Testis (tissue), 3 donors: ENCODE data around the gene ZIM2. TPM values are rescaled to one million over a fixed set of nuclear protein-coding genes. Genes with fewer than 3 reads are reported as not detected.

Experiments used
- DNase-seq: peaks from one replicate; pipeline ENCODE4 v3.0.0-alpha.2; 2019
- H3K27ac ChIP-seq, 2 donors: fragments of 200-600 bp; sonication (generic); one replicate each; pipeline ENCODE4 v1.5.1; 2019
- H3K27me3 ChIP-seq: fragments of 200-600 bp; sonication (generic); one replicate; pipeline ENCODE4 v1.5.1; 2019
- H3K36me3 ChIP-seq: fragments of 200-600 bp; sonication (generic); one replicate; pipeline ENCODE4 v1.5.1; 2017; ENCODE audit warnings: low read depth; ENCODE audit errors: missing control alignments
- H3K4me1 ChIP-seq: fragments of 200-600 bp; sonication (generic); one replicate; pipeline ENCODE4 v1.5.1; 2019
- H3K4me3 ChIP-seq, 2 donors: fragments of 200-600 bp; sonication (generic); one replicate each; pipeline ENCODE4 v1.5.1; 2017 to 2019
- H3K9me3 ChIP-seq: fragments of 200-600 bp; sonication (generic); one replicate; pipeline ENCODE4 v1.5.1; 2017
- CTCF ChIP-seq, 3 experiments: fragments of 450-650 bp in 2 of 3; fragments of 200-600 bp in 1 of 3; sonication (generic) in 1 of 3; IDR thresholded peaks; one replicate each; pipeline ENCODE4 v1.5.1; 2016 to 2019; ENCODE audit warnings: antibody characterized with exemption in 3 of 3, mild to moderate bottlenecking in 2 of 3, moderate library complexity in 1 of 3
- POLR2A ChIP-seq: fragments of 450-650 bp; IDR thresholded peaks from one replicate; pipeline ENCODE4 v1.6.1; 2017; ENCODE audit warnings: antibody characterized with exemption, mild to moderate bottlenecking, moderate library complexity
- WGBS, 2 donors: methylation state at CpG; one replicate each; pipeline ENCODE4 v1.1.5; 2018; 5-methylcytosine and 5-hydroxymethylcytosine counted together
- intact Hi-C: fragments of 100-400 bp; cut with DNase I; formaldehyde crosslinking; loops from one replicate; pipeline ENCODE4 v1.15.1; 2023; ENCODE audit warnings: low total_unique reads
- polyA plus RNA-seq: library from polyadenylated mRNA; stranded (reverse); fragments of 350-450 nt; fragmentation: Illumina TruSeq; extraction: RNeasy Lipid Tissue Mini Kit (QIAGEN cat#74804); gene quantifications from one replicate; pipeline ENCODE4 v1.2.3, GENCODE V29; 2014; ENCODE audit warnings: low read depth, low replicate concordance; ENCODE audit not compliant: insufficient read depth
- total RNA-seq, 2 donors: library from RNA; depleted of rRNA; stranded (reverse); fragments of >200 nt; gene quantifications; one replicate each; pipeline ENCODE4 v1.2.3, GENCODE V29; 2016

ZIM2 gene
- total and polyA plus RNA-seq, 3 donors from 2014 or later: 9.7 to 18.3 (median 12.9) TPM

- H3K9me3 ChIP-seq: no peaks in the 10 kb centered on the region
- peaks cover 9% of the 10 kb centered on the region for H3K4me1 ChIP-seq
- H3K27ac ChIP-seq: peak overlapping the region; percentile 46 to 82
- no peak for TF ChIP-seq POLR2A
- TF ChIP-seq CTCF (IDR thresholded peaks at IDR 0.05): no peak
- 29 to 34% methylated on average over 12 of the region's 12 CpGs for WGBS, 2 donors
- no peak for DNase-seq
- H3K4me3 ChIP-seq: peak overlapping the region; percentile 59 to 82
- no peaks in the 10 kb centered on the region for H3K27me3 ChIP-seq
- H3K36me3 ChIP-seq: no peaks in the 10 kb centered on the region
- intact Hi-C loops: no loop called here
Observed at GRCh38 chr19:56841193-56841543, 642 bp upstream of the ZIM2 start.

- TF ChIP-seq CTCF (IDR thresholded peaks at IDR 0.05): no peak
- TF ChIP-seq POLR2A: no peak
- Histone ChIP-seq H3K4me1 (peaks cover 9% of the 10 kb centered on the region), H3K4me3 (peak overlapping the region; percentile 59 to 82), H3K27ac (peak overlapping the region; percentile 82 to 83), H3K36me3 (no peaks in the 10 kb centered on the region), H3K27me3 (no peaks in the 10 kb centered on the region), H3K9me3 (no peaks in the 10 kb centered on the region)
- peak; percentile 98 for DNase-seq
- intact Hi-C loops: no loop called here
- WGBS, 2 donors: 30 to 60% methylated on average over 2 to 43 of the region's 48 CpGs
Observed at GRCh38 chr19:56839652-56840450, 675 bp downstream of the ZIM2 start.

GRCh38 chr19:56838909-56839651 is 1.4 kb downstream of the ZIM2 start:
- peak; percentile 99 for DNase-seq
- TF ChIP-seq POLR2A (no peak), CTCF (IDR thresholded peaks at IDR 0.05) (no peak)
- no peaks in the 10 kb centered on the region for H3K27me3 ChIP-seq
- H3K4me1 ChIP-seq: peaks cover 9% of the 10 kb centered on the region
- H3K27ac ChIP-seq: peak overlapping the region; percentile 82 to 83
- 37 to 60% methylated on average over 2 to 34 of the region's 34 CpGs for WGBS, 2 donors
- no peaks in the 10 kb centered on the region for H3K9me3 ChIP-seq
- H3K4me3 ChIP-seq: peak overlapping the region; percentile 59 to 82
- H3K36me3 ChIP-seq: no peaks in the 10 kb centered on the region
- intact Hi-C loops: no loop called here

GRCh38 chr19:56838024-56838908 is 2.3 kb downstream of the ZIM2 start:
- intact Hi-C loops: no loop called here

More at GRCh38 chr19:56838024-56838908, 2.3 kb downstream of the ZIM2 start:
- WGBS, 2 donors: 14 to 49% methylated on average over 5 to 42 of the region's 44 CpGs
- Histone ChIP-seq H3K27me3 (no peaks in the 10 kb centered on the region), H3K36me3 (no peaks in the 10 kb centered on the region), H3K27ac (peak overlapping the region; percentile 73 to 82), H3K9me3 (no peaks in the 10 kb centered on the region), H3K4me3 (peak overlapping the region; percentile 59 to 82), H3K4me1 (peaks cover 9% of the 10 kb centered on the region)
- TF ChIP-seq CTCF (IDR thresholded peaks at IDR 0.05) (peak; percentile 48 to 59 (median 49)), POLR2A (no peak)
- peak; percentile 77 for DNase-seq
